Activated T-cell treated with anti-CD3 and anti-CD28 coated beads, Interleukin-2, amount 50 U/mL, for 4 hours (primary cell): ENCODE results near the gene NPTN. TPM values are rescaled to one million over a fixed set of nuclear protein-coding genes. Genes with fewer than 3 reads are reported as not detected.
A peak's percentile ranks its signal among the peaks of the same experiment; 100 is the strongest.
"Not testable (repeated sequence)": the region's sequence is repeated elsewhere in the genome, so short reads cannot be mapped to it uniquely, and the experiment has no call there.

Experiments used
- ATAC-seq, 2 donors: fragments of 200-7000 bp; cut with Tn5 transposase; one replicate each; pipeline ENCODE4 v1.10.0; 2021
- DNase-seq: peaks from one replicate; pipeline ENCODE4 v3.0.0-alpha.2; 2020
- H3K27me3 Mint-ChIP-seq: one replicate; pipeline ENCODE4 v1.8.0; 2021; ENCODE audit warnings: low read depth, mixed read lengths
- H3K36me3 Mint-ChIP-seq: one replicate; pipeline ENCODE4 v1.8.0; 2022; ENCODE audit warnings: mixed read lengths; ENCODE audit not compliant: insufficient read depth
- H3K4me1 Mint-ChIP-seq: one replicate; pipeline ENCODE4 v1.8.0; 2021; ENCODE audit warnings: low read depth, mixed read lengths
- H3K4me3 Mint-ChIP-seq: one replicate; pipeline ENCODE4 v1.8.0; 2021; ENCODE audit warnings: mild to moderate bottlenecking, moderate library complexity, mixed read lengths
- H3K9me3 Mint-ChIP-seq: one replicate; pipeline ENCODE4 v1.8.0; 2021; ENCODE audit warnings: mixed read lengths
- total RNA-seq, 3 donors: library from RNA; stranded (reverse); gene quantifications; one replicate each; pipeline ENCODE4 v1.2.1, GENCODE V29; 2021

Gene NPTN
- total RNA-seq, 3 donors from 2014 or later = 65.5 to 68.1 (median 67.7) TPM

DNA sequence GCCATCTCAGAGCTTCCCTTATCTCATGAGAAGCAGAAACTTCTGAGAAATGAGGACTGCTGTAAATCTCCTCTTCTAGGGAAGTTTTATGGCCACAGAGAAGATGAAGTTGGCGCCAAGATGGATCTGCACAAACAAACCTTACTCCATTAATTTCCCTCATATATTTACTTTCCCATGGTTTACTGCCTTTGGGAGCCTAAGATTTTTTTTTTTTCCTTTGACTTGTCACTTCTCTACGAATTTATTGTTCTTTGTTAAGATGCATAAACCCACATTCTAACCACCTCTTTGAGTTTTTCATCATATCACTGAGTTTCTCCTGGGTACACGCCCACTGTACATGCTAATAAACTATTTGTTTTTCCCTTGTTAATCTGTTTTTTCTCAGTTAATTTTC is 21.5 kb upstream of the NPTN start:
- ATAC-seq (no peak), DNase-seq (no peak)
- Mint-ChIP-seq H3K9me3 (peaks cover 6% of the 10 kb centered on the region), H3K4me3 (no peak overlapping the region), H3K36me3 (no peaks in the 10 kb centered on the region), H3K4me1 (peaks cover 16% of the 10 kb centered on the region), H3K27me3 (peaks cover 28% of the 10 kb centered on the region)

GRCh38 chr15:73650416-73651126 is 17.4 kb upstream of the NPTN start:
- peak; percentile 86 to 89 for ATAC-seq
- H3K36me3 Mint-ChIP-seq = no peaks in the 10 kb centered on the region
- peaks cover 16% of the 10 kb centered on the region for H3K4me1 Mint-ChIP-seq
- peak overlapping the region; percentile 21 for H3K4me3 Mint-ChIP-seq
- peaks cover 6% of the 10 kb centered on the region for H3K9me3 Mint-ChIP-seq
- H3K27me3 Mint-ChIP-seq = peaks cover 19% of the 10 kb centered on the region
- no peak for DNase-seq

DNA sequence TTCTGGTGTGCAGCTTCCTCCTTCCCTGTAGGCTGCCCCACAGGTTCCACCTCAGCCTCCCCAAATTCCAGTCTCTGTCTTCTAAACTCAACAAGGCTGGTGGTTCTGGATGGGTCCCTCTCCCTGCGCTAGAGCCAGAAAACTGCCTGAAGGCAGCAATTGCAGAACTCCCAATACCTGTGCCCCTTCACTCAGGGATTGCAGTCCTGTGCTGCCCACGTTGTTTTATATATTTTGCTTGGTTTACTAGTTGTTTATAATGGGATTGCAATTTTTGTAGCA is 14.8 kb upstream of the NPTN start:
- Mint-ChIP-seq H3K9me3 (peaks cover 6% of the 10 kb centered on the region), H3K4me1 (peaks cover 16% of the 10 kb centered on the region), H3K4me3 (no peak overlapping the region), H3K36me3 (no peaks in the 10 kb centered on the region), H3K27me3 (peaks cover 15% of the 10 kb centered on the region)
- ATAC-seq = no peak
- no peak for DNase-seq

GRCh38 chr15:73647259-73648013 is 14.2 kb upstream of the NPTN start:
- peaks cover 6% of the 10 kb centered on the region for H3K9me3 Mint-ChIP-seq
- H3K4me1 Mint-ChIP-seq = peaks cover 16% of the 10 kb centered on the region
- ATAC-seq = no peak
- no peak overlapping the region for H3K4me3 Mint-ChIP-seq
- H3K36me3 Mint-ChIP-seq = no peaks in the 10 kb centered on the region
- H3K27me3 Mint-ChIP-seq = peaks cover 15% of the 10 kb centered on the region
- DNase-seq = no peak

DNA sequence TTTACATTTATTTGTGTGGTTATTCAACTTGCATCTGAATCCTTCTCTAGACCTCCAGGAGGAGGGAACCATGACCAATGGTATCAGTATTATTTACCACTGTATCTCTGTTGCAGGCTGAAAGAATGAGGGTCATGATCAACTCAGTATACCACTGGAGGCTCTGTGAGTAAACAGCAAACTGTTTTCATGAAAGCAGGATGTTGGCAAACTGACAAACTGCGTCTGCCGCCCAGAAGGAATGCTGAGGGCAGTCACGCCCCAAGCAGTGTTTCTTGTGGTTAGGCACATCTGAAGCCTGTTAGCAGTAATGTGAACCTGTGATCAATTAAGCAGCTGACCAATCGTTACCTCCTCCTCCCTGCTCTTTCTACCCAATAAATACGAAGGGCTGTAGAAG is 6.3 kb upstream of the NPTN start:
- ATAC-seq, H3K9me3 Mint-ChIP-seq, DNase-seq, H3K4me3 Mint-ChIP-seq, H3K4me1 Mint-ChIP-seq, H3K36me3 Mint-ChIP-seq: not testable (repeated sequence)
- peaks cover 25% of the 10 kb centered on the region for H3K27me3 Mint-ChIP-seq

DNA sequence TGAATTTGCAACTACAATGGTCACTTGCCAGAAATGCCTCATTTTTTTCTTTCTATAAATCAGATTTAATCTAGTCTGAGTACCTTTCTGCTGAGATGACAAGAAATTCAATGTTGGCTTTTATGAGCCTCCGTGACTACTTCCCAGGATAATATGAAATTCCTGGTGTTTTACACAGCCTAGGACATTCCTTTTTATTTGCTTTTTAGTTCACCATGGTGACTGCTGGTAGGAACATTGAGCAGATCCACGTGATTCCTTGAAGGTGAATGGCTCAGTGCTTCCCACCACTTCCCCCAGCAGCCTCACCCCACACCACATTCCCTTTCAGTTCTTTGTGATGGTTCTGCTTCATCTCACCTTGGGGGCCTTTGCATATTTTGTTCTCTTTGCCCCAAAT is 4.3 kb upstream of the NPTN start:
- Mint-ChIP-seq H3K4me3 (no peak overlapping the region), H3K4me1 (peaks cover 11% of the 10 kb centered on the region), H3K27me3 (peaks cover 25% of the 10 kb centered on the region), H3K9me3 (peaks cover 4% of the 10 kb centered on the region), H3K36me3 (no peaks in the 10 kb centered on the region)
- DNase-seq (no peak), ATAC-seq (no peak)

DNA sequence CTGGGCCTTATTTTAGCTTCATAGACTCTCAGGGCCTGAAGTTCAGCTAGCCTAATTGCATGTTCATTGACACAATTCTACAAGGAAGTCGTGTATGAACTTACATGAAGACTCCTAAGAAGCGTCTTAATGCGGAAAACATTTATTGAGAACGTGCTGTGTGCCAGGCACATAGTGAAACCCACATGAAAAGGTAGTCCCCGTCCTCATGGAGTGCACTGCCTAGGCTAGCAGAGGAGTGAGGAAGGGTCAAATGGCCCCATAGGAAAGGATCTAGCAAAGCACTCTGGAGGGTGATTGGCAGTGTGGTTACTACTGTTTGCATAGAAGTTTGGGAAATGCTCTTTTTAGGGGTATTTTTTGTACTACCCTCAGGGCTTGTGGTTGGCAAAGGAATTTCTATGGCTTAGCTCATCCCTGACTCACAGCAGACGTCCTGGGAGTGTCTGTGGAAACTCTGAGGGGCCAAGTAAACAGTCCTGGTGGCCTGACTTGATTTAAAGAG is 854 bp upstream of the NPTN start:
- no peak for ATAC-seq
- Mint-ChIP-seq H3K4me1 (peaks cover 42% of the 10 kb centered on the region), H3K9me3 (no peaks in the 10 kb centered on the region), H3K27me3 (peaks cover 15% of the 10 kb centered on the region), H3K4me3 (peak overlapping the region; percentile 84), H3K36me3 (no peaks in the 10 kb centered on the region)
- no peak for DNase-seq

DNA sequence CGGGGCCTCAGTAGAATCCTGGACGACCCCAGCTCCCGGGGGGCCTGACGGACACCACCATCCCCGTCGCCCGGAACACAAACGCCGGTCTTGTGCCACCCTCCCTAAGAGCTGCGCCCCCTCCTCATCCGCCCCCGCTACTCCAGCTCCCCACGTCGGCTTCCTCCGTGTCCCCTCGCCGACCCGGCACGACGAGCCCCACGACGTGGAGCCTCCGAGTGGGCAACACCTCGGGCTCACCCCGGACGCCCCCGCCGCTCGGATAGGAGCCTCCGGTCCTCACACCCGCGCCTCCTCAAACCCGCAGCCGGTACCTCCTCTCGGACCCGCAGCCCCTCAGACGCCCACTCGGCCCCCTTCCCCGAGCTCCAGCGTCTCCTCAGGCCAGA is 525 bp downstream of the NPTN start:
- peak; percentile 23 for DNase-seq
- H3K4me3 Mint-ChIP-seq = peak overlapping the region; percentile 84
- H3K27me3 Mint-ChIP-seq = peaks cover 9% of the 10 kb centered on the region
- H3K36me3 Mint-ChIP-seq = peaks cover 3% of the 10 kb centered on the region
- no peaks in the 10 kb centered on the region for H3K9me3 Mint-ChIP-seq
- peak; percentile 4 to 5 for ATAC-seq
- peaks cover 50% of the 10 kb centered on the region for H3K4me1 Mint-ChIP-seq

GRCh38 chr15:73631915-73632669 is 1.1 kb downstream of the NPTN start:
- DNase-seq = no peak
- Mint-ChIP-seq H3K36me3 (peaks cover 3% of the 10 kb centered on the region), H3K4me1 (peaks cover 50% of the 10 kb centered on the region), H3K4me3 (peak overlapping the region; percentile 84), H3K27me3 (peaks cover 6% of the 10 kb centered on the region), H3K9me3 (no peaks in the 10 kb centered on the region)
- no peak for ATAC-seq

DNA sequence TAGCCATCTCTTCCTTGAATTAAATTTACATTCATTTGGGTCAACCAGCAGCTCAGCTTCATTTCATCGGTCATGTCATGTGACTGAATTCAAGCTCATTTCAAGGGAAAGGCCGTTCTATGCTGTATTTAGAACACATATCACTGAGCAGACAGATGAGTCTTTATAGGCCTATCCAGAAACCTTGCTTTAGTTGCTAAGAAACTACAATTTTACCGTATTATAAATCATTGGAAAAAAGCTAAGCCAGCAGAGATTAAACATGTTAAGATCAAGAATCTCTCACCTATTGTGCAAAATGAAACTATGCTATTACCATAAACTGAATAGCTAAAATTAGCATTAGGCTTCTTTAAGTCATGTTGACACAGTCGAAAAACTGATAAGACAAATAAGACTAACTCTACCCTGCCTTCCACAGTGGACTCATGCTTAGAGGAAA is 2.2 kb downstream of the NPTN start:
- ATAC-seq (no peak), DNase-seq (no peak)
- no peaks in the 10 kb centered on the region for H3K9me3 Mint-ChIP-seq
- no peaks in the 10 kb centered on the region for H3K27me3 Mint-ChIP-seq
- peaks cover 53% of the 10 kb centered on the region for H3K4me1 Mint-ChIP-seq
- H3K4me3 Mint-ChIP-seq = peak overlapping the region; percentile 84
- peaks cover 3% of the 10 kb centered on the region for H3K36me3 Mint-ChIP-seq

DNA sequence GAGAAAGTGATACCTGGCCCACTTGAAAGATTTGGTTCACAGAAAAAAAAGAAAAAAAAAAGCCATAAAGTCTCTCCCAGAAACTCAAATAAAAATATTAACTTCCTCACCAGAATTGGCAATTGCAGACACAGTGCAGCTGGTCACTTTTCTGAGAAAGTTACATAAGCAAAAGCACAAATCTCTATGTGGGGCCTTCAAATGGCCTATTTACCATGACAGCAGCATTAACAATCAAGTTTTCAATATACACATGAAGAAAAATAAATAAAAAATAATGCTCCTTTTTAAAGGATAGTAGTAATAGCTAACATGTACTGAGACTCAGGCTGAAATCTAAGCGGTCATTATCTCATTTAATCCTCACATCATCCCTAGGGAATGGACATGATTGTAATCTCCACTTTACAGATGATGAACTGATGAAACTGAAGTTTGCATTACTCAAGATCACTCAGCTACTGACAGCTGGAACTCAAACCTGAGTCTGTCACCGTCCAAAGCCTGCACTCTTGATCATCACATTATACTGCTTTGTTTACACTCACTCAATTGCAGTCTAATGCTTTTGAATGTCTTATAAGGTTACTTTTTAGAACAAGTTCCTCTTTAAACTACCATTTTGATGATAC is 3.3 kb downstream of the NPTN start:
- Mint-ChIP-seq H3K9me3 (no peaks in the 10 kb centered on the region), H3K36me3 (peaks cover 3% of the 10 kb centered on the region), H3K27me3 (no peaks in the 10 kb centered on the region), H3K4me3 (no peak overlapping the region), H3K4me1 (peaks cover 54% of the 10 kb centered on the region)
- ATAC-seq (no peak), DNase-seq (no peak)

DNA sequence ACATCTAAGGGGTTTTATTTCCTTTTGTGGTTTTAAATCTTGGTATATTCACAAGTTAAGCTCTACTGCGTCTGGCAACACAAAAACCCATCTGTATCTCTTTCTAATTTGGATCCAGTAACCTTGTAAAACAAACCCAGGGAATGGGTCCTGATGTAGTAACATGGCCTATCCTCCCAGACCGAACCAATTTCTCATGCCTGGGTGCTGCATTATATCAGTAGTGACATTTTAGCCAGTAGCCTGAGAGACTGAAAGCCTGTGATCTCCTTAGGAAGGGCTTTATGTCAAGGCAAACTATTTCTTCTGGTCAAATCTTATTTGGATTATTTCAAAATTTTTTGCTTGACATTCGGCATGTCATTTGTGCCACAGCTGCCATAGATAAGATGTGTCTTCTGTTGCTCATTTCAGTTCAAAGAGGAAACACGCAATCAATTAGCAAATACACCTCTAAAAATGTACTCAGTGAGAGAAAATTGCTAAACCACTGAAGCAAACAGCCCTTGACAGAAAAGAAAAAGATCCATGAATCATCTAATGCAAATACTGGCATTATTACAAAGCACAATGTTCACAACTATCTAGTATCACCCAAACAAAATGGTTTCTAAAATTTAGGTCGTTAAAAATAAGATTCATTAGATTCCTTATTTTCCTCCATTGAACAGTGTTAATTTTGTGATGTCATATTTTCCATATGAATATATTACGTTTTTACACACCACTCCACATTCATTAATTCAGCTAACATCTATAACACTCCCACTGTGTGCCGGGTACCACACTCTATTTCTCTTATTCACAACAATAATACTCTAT is 4.0 kb downstream of the NPTN start:
- Mint-ChIP-seq H3K4me3 (no peak overlapping the region), H3K36me3 (peaks cover 3% of the 10 kb centered on the region), H3K27me3 (no peaks in the 10 kb centered on the region), H3K9me3 (no peaks in the 10 kb centered on the region), H3K4me1 (peaks cover 59% of the 10 kb centered on the region)
- ATAC-seq (no peak), DNase-seq (no peak)

GRCh38 chr15:73628102-73628501 is 5.1 kb downstream of the NPTN start:
- DNase-seq = no peak
- Mint-ChIP-seq H3K4me1 (peaks cover 59% of the 10 kb centered on the region), H3K36me3 (peaks cover 3% of the 10 kb centered on the region), H3K9me3 (no peaks in the 10 kb centered on the region), H3K4me3 (no peak overlapping the region), H3K27me3 (no peaks in the 10 kb centered on the region)
- no peak for ATAC-seq
